ENCODE data around the gene JARID2.

Gene JARID2

DNA sequence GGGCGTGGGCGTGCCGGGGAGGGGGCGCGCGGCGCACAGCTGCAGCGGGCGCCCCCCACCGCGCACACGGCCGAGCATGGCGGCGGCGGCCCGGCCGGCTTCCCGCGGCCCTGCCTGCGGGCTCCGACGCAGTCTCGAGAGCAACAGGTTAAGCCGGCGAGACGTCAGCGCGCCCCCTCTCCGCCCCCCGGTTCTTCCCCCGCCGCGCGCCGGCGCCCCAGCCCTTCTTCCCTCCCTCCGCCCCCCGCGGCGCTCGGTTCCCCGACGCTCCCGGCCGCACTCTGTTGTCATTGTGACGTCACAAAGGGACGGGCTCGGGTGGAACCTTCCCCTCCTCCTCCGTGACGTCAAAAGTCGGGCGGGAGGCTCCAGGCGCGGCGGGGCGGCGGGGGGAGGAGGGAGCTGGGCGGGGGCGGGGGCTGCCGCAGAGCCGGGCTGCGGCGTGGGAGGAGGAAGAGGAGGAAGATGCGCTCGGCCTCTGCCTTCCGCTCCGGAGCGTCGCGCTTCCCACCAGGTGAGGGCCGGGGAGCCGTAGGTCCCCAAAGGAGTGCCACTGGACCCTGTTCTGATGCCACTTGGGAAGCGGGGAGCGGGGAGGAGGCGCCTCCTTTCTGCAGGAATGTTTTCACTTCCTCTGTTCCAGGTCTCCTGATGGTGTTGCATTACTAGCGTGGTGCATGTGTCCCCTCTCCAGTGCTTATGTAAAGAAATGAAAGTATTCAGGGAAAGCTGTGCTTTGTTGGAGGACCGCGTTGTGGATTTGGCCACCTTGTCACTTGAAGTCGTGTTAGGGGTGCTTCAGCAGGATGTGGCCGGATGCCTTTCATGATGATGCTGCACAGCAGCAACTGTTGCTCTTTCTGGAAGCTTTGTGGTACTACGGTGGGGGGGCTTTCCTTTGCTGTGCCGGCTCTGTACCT lies 2.8 kb downstream of the JARID2 start:
- TF ChIP-seq MAX (IDR thresholded peaks at IDR 0.05; ENCODE audit: low read depth, low read length) (no peak), POLR2A (IDR thresholded peaks at IDR 0.05; ENCODE audit: extremely low read depth, insufficient read length) (no peak), MYC (IDR thresholded peaks at IDR 0.05; ENCODE audit: low read depth, low read length) (peak; percentile 35; the same call in 1 of the 2 replicates)
- TF ChIP-seq, protein P1, sequence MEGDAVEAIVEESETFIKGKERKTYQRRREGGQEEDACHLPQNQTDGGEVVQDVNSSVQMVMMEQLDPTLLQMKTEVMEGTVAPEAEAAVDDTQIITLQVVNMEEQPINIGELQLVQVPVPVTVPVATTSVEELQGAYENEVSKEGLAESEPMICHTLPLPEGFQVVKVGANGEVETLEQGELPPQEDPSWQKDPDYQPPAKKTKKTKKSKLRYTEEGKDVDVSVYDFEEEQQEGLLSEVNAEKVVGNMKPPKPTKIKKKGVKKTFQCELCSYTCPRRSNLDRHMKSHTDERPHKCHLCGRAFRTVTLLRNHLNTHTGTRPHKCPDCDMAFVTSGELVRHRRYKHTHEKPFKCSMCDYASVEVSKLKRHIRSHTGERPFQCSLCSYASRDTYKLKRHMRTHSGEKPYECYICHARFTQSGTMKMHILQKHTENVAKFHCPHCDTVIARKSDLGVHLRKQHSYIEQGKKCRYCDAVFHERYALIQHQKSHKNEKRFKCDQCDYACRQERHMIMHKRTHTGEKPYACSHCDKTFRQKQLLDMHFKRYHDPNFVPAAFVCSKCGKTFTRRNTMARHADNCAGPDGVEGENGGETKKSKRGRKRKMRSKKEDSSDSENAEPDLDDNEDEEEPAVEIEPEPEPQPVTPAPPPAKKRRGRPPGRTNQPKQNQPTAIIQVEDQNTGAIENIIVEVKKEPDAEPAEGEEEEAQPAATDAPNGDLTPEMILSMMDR (IDR thresholded peaks at IDR 0.05; ENCODE audit: low read depth, low read length) = no peak
- peak overlapping the region; percentile 79 for H3K4me3 ChIP-seq (ENCODE audit: low read depth, low read length)
- DNase-seq (ENCODE audit: low read depth) = peak; percentile 99

- TF ChIP-seq MAX (IDR thresholded peaks at IDR 0.05; ENCODE audit: low read depth, low read length) = no peak
- no peak for TF ChIP-seq MYC (IDR thresholded peaks at IDR 0.05; ENCODE audit: low read depth, low read length)
- TF ChIP-seq POLR2A (IDR thresholded peaks at IDR 0.05; ENCODE audit: extremely low read depth, insufficient read length) = no peak
- peak; percentile 45 for DNase-seq (ENCODE audit: low read depth)
- H3K4me3 ChIP-seq (ENCODE audit: low read depth, low read length) = peak overlapping the region; percentile 79
Observed at GRCh38 chr6:15249371-15250019, 3.6 kb downstream of the JARID2 start.

GRCh38 chr6:15250187-15251168 lies 4.6 kb downstream of the JARID2 start:
- peak overlapping the region; percentile 79 for H3K4me3 ChIP-seq (ENCODE audit: low read depth, low read length)
- DNase-seq (ENCODE audit: low read depth) = no peak
- no peak for TF ChIP-seq POLR2A (IDR thresholded peaks at IDR 0.05; ENCODE audit: extremely low read depth, insufficient read length)
- no peak for TF ChIP-seq MYC (IDR thresholded peaks at IDR 0.05; ENCODE audit: low read depth, low read length)
- TF ChIP-seq, protein P1 (IDR thresholded peaks at IDR 0.05; ENCODE audit: low read depth, low read length) = no peak
- no peak for TF ChIP-seq MAX (IDR thresholded peaks at IDR 0.05; ENCODE audit: low read depth, low read length)

- no peak overlapping the region for H3K4me3 ChIP-seq (ENCODE audit: low read depth, low read length)
- TF ChIP-seq MYC (IDR thresholded peaks at IDR 0.05; ENCODE audit: low read depth, low read length) = no peak
- TF ChIP-seq MAX (IDR thresholded peaks at IDR 0.05; ENCODE audit: low read depth, low read length) = no peak
- no peak for TF ChIP-seq POLR2A (IDR thresholded peaks at IDR 0.05; ENCODE audit: extremely low read depth, insufficient read length)
- TF ChIP-seq, protein P1 (IDR thresholded peaks at IDR 0.05; ENCODE audit: low read depth, low read length) = no peak
- no peak for DNase-seq (ENCODE audit: low read depth)
Observed at GRCh38 chr6:15252195-15252594, 6.3 kb downstream of the JARID2 start.

GRCh38 chr6:15253203-15254022 lies 7.5 kb downstream of the JARID2 start:
- TF ChIP-seq, protein P1 (IDR thresholded peaks at IDR 0.05; ENCODE audit: low read depth, low read length) = no peak
- no peak for TF ChIP-seq MAX (IDR thresholded peaks at IDR 0.05; ENCODE audit: low read depth, low read length)
- TF ChIP-seq MYC (IDR thresholded peaks at IDR 0.05; ENCODE audit: low read depth, low read length) = no peak
- no peak for TF ChIP-seq POLR2A (IDR thresholded peaks at IDR 0.05; ENCODE audit: extremely low read depth, insufficient read length)
- no peak overlapping the region for H3K4me3 ChIP-seq (ENCODE audit: low read depth, low read length)
- no peak for DNase-seq (ENCODE audit: low read depth)

Data from NB4 (cell line).